GM12892 (cell line): ENCODE results near the gene DDX27.

ENCODE experiments used
- POLR2A ChIP-seq: IDR thresholded peaks from 2 replicates; pipeline ENCODE4 v1.6.1; 2011; ENCODE audit warnings: low read depth, low read length, control low read depth
- POLR2AphosphoS5 ChIP-seq: IDR thresholded peaks from 2 replicates; pipeline ENCODE4 v1.6.1; 2011; ENCODE audit warnings: low read depth, low read length, control low read depth

DNA sequence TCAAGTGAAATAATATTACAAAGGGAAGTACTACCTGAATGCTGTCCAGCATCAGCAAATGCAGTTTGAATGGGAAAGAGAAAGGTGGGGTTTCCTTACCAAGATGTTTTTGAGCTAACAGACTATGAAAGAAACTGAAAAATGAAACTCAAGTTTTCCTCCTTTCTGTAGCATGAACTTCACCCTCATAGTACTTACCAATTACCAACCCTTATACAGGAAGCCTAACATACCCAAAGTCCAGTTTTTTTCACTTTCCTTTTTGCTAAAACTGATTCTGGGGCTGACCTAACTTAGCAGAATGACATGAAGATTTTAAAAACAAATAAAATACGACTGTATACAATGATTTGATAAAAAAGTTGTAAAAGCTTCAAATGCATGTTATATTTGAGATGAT is 53.4 kb downstream of the DDX27 start:
- TF ChIP-seq POLR2A (no peak), POLR2AphosphoS5 (no peak)
